ENCODE data around the gene SYN1.

SYN1 gene

DNA sequence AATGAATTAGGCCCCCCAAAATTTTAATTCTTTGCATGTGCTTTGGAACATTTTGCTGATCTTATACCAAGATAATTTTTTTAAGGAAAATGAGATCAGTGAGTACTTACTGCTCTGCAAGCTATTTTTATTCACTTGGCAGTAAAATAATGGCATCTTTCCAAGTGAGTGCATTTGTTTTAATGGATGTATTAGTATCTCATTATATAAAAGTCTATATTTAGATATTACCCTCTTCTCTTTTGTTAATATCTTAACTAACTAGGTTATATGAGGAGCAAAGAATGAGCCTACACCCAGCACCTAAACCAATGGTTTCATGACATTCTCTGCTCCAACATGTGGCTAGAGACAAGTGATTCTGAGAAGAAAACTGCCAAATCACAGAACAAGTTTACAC lies 79.8 kb downstream of the SYN1 start:
- Histone ChIP-seq H2BK15ac (replicated peaks; ENCODE audit: low read depth) (no peak overlapping the region), H2AK5ac (ENCODE audit: low read length) (no peak overlapping the region), H3K56ac (ENCODE audit: low read length) (no peak overlapping the region), H3K4me2 (ENCODE audit: low read length) (no peak overlapping the region), H3K9ac (ENCODE audit: low read length) (no peak overlapping the region), H2BK5ac (ENCODE audit: low read length) (no peak overlapping the region), H4K5ac (ENCODE audit: low read length) (no peak overlapping the region), H3K27me3 (ENCODE audit: insufficient read depth, low read length, poor library complexity) (no peaks in the 10 kb centered on the region), H2BK120ac (ENCODE audit: low read depth, low read length) (no peak overlapping the region), H3K18ac (ENCODE audit: low read length) (no peak overlapping the region), H3K79me2 (ENCODE audit: control insufficient read depth, insufficient read depth, low read length) (no peaks in the 10 kb centered on the region), H3K4me1 (ENCODE audit: control insufficient read depth, low read depth, low read length) (no peaks in the 10 kb centered on the region), H3K27ac (ENCODE audit: low read depth, low read length) (no peak overlapping the region), H3K36me3 (ENCODE audit: control insufficient read depth, insufficient read depth, low read length) (no peaks in the 10 kb centered on the region), H3K4ac (ENCODE audit: low read depth, low read length) (no peak overlapping the region), H3K23ac (ENCODE audit: low read length) (no peak overlapping the region), H3K79me1 (ENCODE audit: low read length) (no peaks in the 10 kb centered on the region), H4K8ac (ENCODE audit: low read depth, low read length) (no peak overlapping the region), H3K4me3 (ENCODE audit: low read length) (no peak overlapping the region)
- DNase-seq = no peak

- no peak overlapping the region for H3K18ac ChIP-seq (ENCODE audit: low read length)
- no peak overlapping the region for H3K27ac ChIP-seq (ENCODE audit: low read depth, low read length)
- H3K4me1 ChIP-seq (ENCODE audit: control insufficient read depth, low read depth, low read length) = no peaks in the 10 kb centered on the region
- H3K79me1 ChIP-seq (ENCODE audit: low read length) = no peaks in the 10 kb centered on the region
- no peaks in the 10 kb centered on the region for H3K36me3 ChIP-seq (ENCODE audit: control insufficient read depth, insufficient read depth, low read length)
- peak; percentile 3 for DNase-seq
- no peak overlapping the region for H4K5ac ChIP-seq (ENCODE audit: low read length)
- no CpG with 5 or more reads among the region's 6 CpGs for WGBS (ENCODE audit: extremely low coverage, insufficient coverage, low lambda C conversion rate)
- no peak overlapping the region for H3K23ac ChIP-seq (ENCODE audit: low read length)
- no peak overlapping the region for H3K56ac ChIP-seq (ENCODE audit: low read length)
- H4K8ac ChIP-seq (ENCODE audit: low read depth, low read length) = no peak overlapping the region
- H3K27me3 ChIP-seq (ENCODE audit: insufficient read depth, low read length, poor library complexity) = no peaks in the 10 kb centered on the region
- no peak overlapping the region for H2BK15ac ChIP-seq (replicated peaks; ENCODE audit: low read depth)
- no peak overlapping the region for H3K4ac ChIP-seq (ENCODE audit: low read depth, low read length)
- H2AK5ac ChIP-seq (ENCODE audit: low read length) = no peak overlapping the region
- H3K4me3 ChIP-seq (ENCODE audit: low read length) = no peak overlapping the region
- no peak overlapping the region for H2BK5ac ChIP-seq (ENCODE audit: low read length)
- H3K4me2 ChIP-seq (ENCODE audit: low read length) = no peak overlapping the region
- H2BK120ac ChIP-seq (ENCODE audit: low read depth, low read length) = no peak overlapping the region
- no peaks in the 10 kb centered on the region for H3K79me2 ChIP-seq (ENCODE audit: control insufficient read depth, insufficient read depth, low read length)
- H3K9ac ChIP-seq (ENCODE audit: low read length) = no peak overlapping the region
Measured at GRCh38 chrX:47530049-47530448, 89.6 kb downstream of the SYN1 start.

- no peak overlapping the region for H3K56ac ChIP-seq (ENCODE audit: low read length)
- H4K5ac ChIP-seq (ENCODE audit: low read length) = no peak overlapping the region
- no peak overlapping the region for H4K8ac ChIP-seq (ENCODE audit: low read depth, low read length)
- H3K4me3 ChIP-seq (ENCODE audit: low read length) = no peak overlapping the region
- H3K23ac ChIP-seq (ENCODE audit: low read length) = no peak overlapping the region
- H2AK5ac ChIP-seq (ENCODE audit: low read length) = no peak overlapping the region
- H3K9ac ChIP-seq (ENCODE audit: low read length) = no peak overlapping the region
- H3K27me3 ChIP-seq (ENCODE audit: insufficient read depth, low read length, poor library complexity) = no peaks in the 10 kb centered on the region
- H2BK15ac ChIP-seq (replicated peaks; ENCODE audit: low read depth) = no peak overlapping the region
- no peak overlapping the region for H3K4me2 ChIP-seq (ENCODE audit: low read length)
- H3K79me1 ChIP-seq (ENCODE audit: low read length) = no peaks in the 10 kb centered on the region
- no peak overlapping the region for H3K4ac ChIP-seq (ENCODE audit: low read depth, low read length)
- H3K4me1 ChIP-seq (ENCODE audit: control insufficient read depth, low read depth, low read length) = no peaks in the 10 kb centered on the region
- no peaks in the 10 kb centered on the region for H3K79me2 ChIP-seq (ENCODE audit: control insufficient read depth, insufficient read depth, low read length)
- H3K36me3 ChIP-seq (ENCODE audit: control insufficient read depth, insufficient read depth, low read length) = no peaks in the 10 kb centered on the region
- H2BK5ac ChIP-seq (ENCODE audit: low read length) = no peak overlapping the region
- no peak overlapping the region for H2BK120ac ChIP-seq (ENCODE audit: low read depth, low read length)
- no peak overlapping the region for H3K18ac ChIP-seq (ENCODE audit: low read length)
- no peak overlapping the region for H3K27ac ChIP-seq (ENCODE audit: low read depth, low read length)
- no peak for DNase-seq
- WGBS (ENCODE audit: extremely low coverage, insufficient coverage, low lambda C conversion rate) = no CpG with 5 or more reads among the region's 8 CpGs
Measured at GRCh38 chrX:47529548-47529947, 90.1 kb downstream of the SYN1 start.

DNA sequence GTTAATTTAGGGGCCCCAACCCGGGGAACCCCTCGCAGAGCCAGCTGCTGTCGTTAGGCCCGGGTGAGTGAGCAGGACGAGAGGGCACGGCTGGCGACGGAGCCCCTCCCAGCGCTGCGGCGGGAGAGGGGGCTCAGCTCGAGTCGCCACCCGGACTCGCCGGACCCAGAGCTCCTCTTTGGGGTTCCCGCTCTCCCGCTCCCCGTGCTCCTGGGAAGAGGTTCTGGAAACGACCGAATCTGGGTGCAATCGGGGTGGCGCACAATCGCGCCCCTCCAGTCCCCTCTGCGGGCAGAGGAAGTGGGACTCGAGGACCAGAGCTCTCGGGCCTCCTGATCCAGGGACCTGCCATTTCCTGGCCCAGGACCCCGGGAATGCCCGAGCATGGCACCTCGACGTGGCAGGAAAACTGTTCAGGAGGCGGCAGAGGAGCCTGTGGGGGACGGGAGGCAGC lies 95.9 kb downstream of the SYN1 start:
- Histone ChIP-seq H4K8ac (ENCODE audit: low read depth, low read length) (no peak overlapping the region), H3K4me2 (ENCODE audit: low read length) (no peak overlapping the region), H3K27me3 (ENCODE audit: insufficient read depth, low read length, poor library complexity) (no peaks in the 10 kb centered on the region), H4K5ac (ENCODE audit: low read length) (no peak overlapping the region), H3K27ac (ENCODE audit: low read depth, low read length) (no peak overlapping the region), H2BK120ac (ENCODE audit: low read depth, low read length) (no peak overlapping the region), H3K18ac (ENCODE audit: low read length) (peak overlapping the region; percentile 96), H3K4ac (ENCODE audit: low read depth, low read length) (peak overlapping the region; percentile 81), H3K56ac (ENCODE audit: low read length) (peak overlapping the region; percentile 76), H2BK15ac (replicated peaks; ENCODE audit: low read depth) (no peak overlapping the region), H3K4me3 (ENCODE audit: low read length) (peak overlapping the region; percentile 19), H2AK5ac (ENCODE audit: low read length) (no peak overlapping the region), H3K79me1 (ENCODE audit: low read length) (no peaks in the 10 kb centered on the region), H3K36me3 (ENCODE audit: control insufficient read depth, insufficient read depth, low read length) (no peaks in the 10 kb centered on the region), H2BK5ac (ENCODE audit: low read length) (no peak overlapping the region), H3K79me2 (ENCODE audit: control insufficient read depth, insufficient read depth, low read length) (no peaks in the 10 kb centered on the region), H3K9ac (ENCODE audit: low read length) (peak overlapping the region; percentile 59), H3K23ac (ENCODE audit: low read length) (no peak overlapping the region), H3K4me1 (ENCODE audit: control insufficient read depth, low read depth, low read length) (no peaks in the 10 kb centered on the region)
- no CpG with 5 or more reads among the region's 34 CpGs for WGBS (ENCODE audit: extremely low coverage, insufficient coverage, low lambda C conversion rate)
- no peak for DNase-seq

GRCh38 chrX:47523297-47523696 lies 96.4 kb downstream of the SYN1 start:
- no peak overlapping the region for H2AK5ac ChIP-seq (ENCODE audit: low read length)
- H2BK15ac ChIP-seq (replicated peaks; ENCODE audit: low read depth) = no peak overlapping the region
- H3K56ac ChIP-seq (ENCODE audit: low read length) = peak overlapping the region; percentile 76
- H3K36me3 ChIP-seq (ENCODE audit: control insufficient read depth, insufficient read depth, low read length) = no peaks in the 10 kb centered on the region
- DNase-seq = peak; percentile 63
- no peak overlapping the region for H2BK120ac ChIP-seq (ENCODE audit: low read depth, low read length)
- no peaks in the 10 kb centered on the region for H3K4me1 ChIP-seq (ENCODE audit: control insufficient read depth, low read depth, low read length)
- H3K27me3 ChIP-seq (ENCODE audit: insufficient read depth, low read length, poor library complexity) = no peaks in the 10 kb centered on the region
- no peak overlapping the region for H3K23ac ChIP-seq (ENCODE audit: low read length)
- peak overlapping the region; percentile 96 for H3K18ac ChIP-seq (ENCODE audit: low read length)
- H2BK5ac ChIP-seq (ENCODE audit: low read length) = no peak overlapping the region
- no CpG with 5 or more reads among the region's 33 CpGs for WGBS (ENCODE audit: extremely low coverage, insufficient coverage, low lambda C conversion rate)
- H3K79me2 ChIP-seq (ENCODE audit: control insufficient read depth, insufficient read depth, low read length) = no peaks in the 10 kb centered on the region
- no peak overlapping the region for H4K8ac ChIP-seq (ENCODE audit: low read depth, low read length)
- no peaks in the 10 kb centered on the region for H3K79me1 ChIP-seq (ENCODE audit: low read length)
- peak overlapping the region; percentile 59 for H3K9ac ChIP-seq (ENCODE audit: low read length)
- no peak overlapping the region for H3K27ac ChIP-seq (ENCODE audit: low read depth, low read length)
- H4K5ac ChIP-seq (ENCODE audit: low read length) = no peak overlapping the region
- H3K4ac ChIP-seq (ENCODE audit: low read depth, low read length) = peak overlapping the region; percentile 81
- peak overlapping the region; percentile 55 for H3K4me2 ChIP-seq (ENCODE audit: low read length)
- no peak overlapping the region for H3K4me3 ChIP-seq (ENCODE audit: low read length)

Measured in mesendoderm (in vitro differentiated cells).